Dermis microvascular lymphatic vessel endothelial cell (primary cell): ENCODE measurements around the gene GIMAP5. TPM values are rescaled to one million over a fixed set of nuclear protein-coding genes. Genes with fewer than 3 reads are reported as not detected.

Experiments
- DNase-seq, 2 donors: peaks; one replicate each; pipeline versions ENCODE4 v3.0.0 to v3.0.0-alpha.2; 2010; ENCODE audit warnings: low read depth in 2 of 2
- total RNA-seq: library from RNA; depleted of rRNA; stranded (reverse); fragments of >200 nt; gene quantifications from 2 replicates; pipeline ENCODE4 v1.2.1, GENCODE V29; 2014

Gene GIMAP5
- 255 and 501 TPM in 2 replicates for total RNA-seq

DNA sequence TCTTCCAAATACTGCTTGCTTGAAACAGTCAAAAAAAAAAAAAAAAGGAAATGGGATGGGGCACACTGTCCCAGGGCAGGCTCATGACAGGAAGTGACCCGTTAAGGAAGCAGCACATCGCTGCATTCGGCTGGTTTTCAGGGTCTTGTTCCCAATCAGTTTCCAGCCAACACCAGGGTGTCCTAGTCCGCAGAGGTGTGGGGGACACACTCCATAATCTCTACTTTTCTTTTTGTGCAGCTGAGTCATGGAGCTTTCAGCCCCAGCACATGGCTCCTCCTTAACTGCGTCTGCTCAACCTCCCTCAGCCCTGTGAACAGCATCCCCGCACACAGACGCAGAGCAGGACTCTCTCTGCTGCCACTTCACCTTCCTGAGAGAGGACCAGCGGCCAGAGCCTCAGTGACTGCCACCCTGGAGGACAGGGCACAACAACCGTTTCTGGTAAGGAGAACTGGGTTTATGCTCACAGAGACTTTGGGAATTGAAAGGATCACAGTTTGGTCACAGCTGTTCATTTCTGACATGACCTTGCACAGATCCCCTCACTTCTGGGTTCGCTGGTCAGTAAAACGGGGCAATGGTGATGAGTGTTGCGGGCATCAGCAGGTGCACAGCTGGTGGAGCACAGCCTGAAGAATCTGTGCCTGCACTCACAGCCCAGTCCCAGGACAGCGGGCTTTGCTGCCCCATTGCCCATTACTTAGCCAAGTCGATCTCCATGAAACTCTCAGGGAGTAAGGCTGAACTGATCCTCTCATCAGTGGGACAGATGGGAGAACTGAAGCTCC is at the start of gene GIMAP5:
Gene GIMAP5, plus strand, starts transcription at position 154 of the 791 bp plus-strand sequence. CDS start 3,467 bp downstream, outside the sequence.
- peak; percentile 60 to 67 for DNase-seq

DNA sequence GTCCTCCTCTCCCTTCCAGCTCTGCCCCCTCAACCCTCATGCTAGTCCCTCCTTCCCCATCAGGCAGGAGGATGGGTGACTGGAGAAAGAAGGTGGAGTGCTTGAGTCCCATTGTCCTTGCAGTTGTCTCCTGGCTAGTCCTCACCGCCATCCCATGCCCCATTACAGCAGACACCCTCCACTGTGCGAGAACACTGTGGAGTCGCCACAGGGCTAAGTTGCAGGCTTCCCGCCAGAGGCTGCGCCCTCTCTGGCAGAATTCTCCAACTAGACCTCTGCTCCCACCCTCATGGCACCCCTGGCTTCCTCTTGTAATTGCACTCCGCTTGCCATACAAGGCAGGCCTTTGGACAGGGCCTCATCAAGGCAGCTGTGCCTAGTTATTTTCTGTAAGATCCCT is 48.6 kb upstream of the GIMAP5 start:
- DNase-seq = no peak

DNA sequence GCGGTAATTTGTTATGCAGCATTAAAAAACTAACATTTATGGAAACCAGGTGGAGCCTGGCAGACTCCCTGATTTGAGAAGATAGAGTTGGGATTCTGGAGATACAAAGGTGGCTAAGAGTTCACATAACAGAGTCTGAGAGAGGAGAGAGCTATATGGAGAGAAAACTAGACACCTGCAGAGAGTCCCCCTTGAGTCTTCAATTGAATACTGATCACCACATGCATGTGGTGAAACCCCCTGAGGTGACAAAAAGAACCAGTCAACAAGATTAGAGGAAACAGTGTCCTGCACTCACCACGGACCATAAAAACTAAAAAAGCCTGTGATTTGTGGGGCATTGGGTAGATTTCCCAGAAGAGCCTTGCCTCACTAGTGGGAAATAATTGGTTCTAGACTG is 41.6 kb upstream of the GIMAP5 start:
- no peak for DNase-seq

DNA sequence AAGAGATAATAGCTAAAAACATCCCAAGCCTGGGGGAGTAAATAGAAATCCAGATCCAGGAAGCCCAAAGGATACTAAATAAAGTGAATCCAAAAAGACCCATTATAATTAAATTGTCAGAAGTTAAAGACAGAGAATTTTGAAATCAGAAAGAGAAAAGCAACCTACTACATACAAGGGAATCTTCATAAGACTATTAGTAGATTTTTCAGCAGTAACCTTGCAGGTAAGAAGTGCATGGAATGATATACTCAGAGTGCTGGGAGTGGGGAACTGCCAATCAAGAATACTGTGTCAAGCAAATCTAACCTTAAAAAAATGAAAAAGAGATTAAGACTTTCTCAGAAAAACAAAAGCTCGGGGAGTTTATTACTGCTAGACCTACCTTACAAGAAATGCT is 34.0 kb upstream of the GIMAP5 start:
- DNase-seq = no peak

DNA sequence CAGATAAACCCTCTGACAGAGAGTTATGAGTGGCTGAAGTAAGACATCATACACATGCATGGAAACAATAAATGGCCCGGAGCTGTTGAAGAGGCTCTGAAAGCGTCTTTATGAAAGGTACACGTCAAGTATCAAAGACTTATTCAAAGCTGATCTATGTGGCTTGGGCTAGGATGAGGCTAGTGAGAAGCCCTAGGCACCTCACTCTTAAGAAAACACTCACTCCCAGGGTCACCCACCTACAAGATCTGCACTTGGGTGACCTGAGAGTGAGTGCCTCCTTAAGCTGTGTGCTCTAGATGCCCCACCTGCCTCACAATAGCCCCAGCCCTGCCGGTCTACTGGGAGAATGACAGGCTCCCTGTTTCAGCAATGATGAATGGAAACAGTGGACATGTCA is 21.9 kb upstream of the GIMAP5 start:
- no peak for DNase-seq

DNA sequence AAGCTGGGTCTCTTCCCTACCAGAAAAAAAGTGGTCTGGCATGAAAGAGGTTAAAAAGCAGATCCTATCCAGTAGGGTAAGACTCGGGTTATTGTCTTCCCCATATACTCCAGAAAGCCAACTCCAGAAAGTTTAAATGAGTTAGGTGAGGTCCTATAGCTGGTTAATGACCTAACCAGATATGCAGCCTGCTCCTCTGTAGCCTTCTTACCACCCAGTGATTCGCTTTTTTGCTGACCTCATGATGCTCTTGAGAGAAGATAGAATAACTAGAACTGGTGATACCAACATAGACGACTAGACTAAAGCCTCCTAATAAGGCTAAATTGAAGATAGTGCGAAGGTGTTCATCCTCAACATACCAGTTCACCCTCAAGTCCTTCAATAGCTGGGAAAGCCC is 21.5 kb upstream of the GIMAP5 start:
- DNase-seq = no peak

DNA sequence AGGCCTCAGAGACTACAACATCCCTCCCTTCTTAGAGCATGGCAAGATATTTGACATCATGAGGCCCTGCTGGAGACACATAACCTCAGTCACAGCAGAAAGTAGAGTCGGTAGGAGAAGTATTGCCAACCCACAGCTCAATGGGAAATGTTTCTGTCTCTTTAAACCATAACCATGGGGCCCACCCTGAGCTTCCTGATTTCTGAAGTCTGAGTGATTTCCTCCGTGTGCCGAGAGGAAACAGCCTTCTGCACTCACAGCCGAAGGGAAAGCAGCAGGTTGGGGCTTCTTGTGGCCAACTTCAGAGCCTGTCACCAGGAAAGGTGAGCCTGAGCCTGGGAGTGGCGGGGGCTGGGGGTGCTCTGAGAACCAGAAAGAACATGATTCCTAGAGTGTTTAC is 20.9 kb upstream of the GIMAP5 start, which contains the start of gene GIMAP1:
Gene GIMAP1, plus strand, starts transcription at position 246 of the 400 bp plus-strand sequence. CDS start 2,435 bp downstream, outside the sequence.
- DNase-seq = peak; percentile 38 to 89

DNA sequence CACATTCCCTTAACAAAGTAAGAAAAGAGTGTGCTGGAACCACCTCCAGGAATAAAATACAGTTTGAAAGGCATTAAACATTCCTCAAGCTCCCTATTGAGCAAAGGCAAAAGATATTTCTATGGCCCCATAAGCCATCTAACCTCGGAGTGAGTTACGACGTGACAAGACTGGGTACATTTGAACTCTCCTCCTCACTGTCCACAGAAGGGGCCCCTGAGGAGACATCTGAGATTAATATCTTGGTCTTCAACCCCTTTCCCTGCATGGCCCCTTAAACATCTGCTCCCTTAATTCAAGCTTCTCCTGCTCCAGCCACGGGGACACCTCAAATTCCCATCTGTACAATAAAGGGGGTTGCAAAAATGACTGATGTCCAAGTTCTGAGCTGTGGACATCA is 20.3 kb upstream of the GIMAP5 start:
- no peak for DNase-seq

DNA sequence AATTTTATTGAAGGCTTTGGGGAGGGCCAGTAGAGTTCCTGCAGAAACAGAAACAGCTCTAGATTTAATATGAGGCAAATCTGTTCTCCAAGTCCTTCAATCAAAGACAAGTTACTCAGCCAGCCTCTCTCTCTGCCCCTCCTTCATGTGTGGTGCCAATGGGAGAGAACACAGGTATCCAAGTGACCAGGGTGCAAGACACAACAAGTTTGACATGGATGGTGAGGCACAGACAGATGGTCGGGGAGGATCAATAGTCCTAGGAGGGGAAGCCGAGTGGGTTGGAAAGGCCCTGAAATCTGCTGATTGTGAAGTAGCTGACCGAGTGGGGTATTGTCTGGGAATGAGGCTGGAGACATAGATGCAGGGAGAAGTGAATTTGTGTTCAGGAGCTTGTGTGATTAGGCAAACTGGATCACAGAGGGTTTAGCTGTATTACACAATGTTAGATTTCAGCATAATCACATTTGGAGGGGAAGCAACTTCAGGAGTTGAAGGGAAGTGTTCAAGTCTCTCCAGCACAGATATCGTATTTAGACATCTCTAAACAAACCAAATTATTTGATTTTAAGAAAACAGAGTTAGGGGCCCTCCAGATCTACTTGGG is 19.3 kb upstream of the GIMAP5 start:
- DNase-seq = no peak

DNA sequence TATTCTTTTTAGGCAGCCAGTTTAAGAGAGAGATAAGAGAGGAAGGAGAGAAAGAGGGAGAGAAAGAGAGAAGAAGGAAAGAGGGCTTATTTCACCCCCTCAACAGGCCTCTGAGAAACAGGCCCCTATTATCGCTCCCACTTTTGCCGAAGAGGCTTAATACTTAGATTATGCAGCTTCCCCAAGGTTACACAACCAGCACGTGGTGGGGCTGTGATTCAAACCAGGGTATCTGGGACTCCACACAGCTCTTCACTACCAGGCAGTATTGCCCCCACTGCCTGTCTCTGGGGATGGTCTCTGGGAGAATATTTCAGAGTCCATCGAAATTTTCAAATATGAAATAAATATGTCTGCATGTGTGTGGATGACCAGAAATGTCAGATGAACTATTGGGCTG is 17.8 kb upstream of the GIMAP5 start:
- DNase-seq = no peak

DNA sequence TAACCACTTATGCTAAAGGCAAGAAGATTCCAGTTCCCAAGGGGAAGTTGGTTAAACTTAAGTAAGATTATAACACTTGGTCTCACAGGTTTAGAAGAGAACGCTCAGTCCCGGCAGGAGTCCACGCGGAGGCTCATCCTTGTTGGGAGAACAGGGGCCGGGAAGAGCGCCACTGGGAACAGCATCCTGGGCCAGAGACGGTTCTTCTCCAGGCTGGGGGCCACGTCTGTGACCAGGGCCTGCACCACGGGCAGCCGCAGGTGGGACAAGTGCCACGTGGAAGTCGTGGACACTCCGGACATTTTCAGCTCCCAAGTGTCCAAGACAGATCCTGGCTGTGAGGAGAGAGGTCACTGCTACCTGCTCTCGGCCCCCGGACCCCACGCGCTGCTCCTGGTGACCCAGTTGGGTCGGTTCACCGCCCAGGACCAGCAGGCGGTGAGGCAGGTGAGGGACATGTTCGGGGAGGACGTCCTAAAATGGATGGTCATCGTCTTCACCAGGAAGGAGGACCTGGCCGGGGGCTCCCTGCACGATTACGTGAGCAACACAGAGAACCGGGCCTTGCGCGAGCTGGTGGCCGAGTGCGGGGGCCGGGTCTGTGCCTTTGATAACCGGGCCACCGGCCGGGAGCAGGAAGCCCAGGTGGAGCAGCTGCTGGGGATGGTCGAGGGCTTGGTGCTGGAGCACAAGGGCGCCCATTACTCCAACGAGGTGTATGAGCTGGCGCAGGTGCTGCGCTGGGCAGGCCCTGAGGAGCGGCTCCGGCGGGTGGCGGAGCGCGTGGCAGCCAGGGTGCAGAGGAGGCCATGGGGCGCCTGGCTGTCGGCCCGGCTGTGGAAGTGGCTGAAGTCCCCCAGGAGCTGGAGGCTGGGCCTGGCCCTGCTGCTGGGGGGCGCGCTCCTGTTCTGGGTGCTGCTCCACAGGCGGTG is 17.0 kb upstream of the GIMAP5 start:
- DNase-seq = no peak

DNA sequence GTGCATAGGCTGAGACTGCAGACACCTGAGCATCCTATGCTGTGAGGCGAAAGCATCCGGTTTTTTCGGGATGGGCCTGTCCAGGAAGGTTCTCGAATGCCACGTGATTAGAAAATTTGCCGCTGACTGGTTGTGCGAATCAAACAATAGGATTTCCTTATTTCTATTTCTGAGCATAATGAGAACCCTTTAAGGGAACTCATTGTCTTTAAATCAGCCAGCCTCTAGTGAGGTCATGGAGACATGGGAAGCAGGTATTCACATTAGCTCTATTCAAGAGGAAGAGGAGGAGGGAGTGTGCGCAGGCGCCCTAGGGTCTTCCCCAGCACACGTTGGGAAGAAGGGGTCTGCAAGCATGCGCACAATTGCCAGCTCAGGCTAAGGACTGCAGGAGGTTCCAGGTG is 15.2 kb upstream of the GIMAP5 start:
- no peak for DNase-seq

DNA sequence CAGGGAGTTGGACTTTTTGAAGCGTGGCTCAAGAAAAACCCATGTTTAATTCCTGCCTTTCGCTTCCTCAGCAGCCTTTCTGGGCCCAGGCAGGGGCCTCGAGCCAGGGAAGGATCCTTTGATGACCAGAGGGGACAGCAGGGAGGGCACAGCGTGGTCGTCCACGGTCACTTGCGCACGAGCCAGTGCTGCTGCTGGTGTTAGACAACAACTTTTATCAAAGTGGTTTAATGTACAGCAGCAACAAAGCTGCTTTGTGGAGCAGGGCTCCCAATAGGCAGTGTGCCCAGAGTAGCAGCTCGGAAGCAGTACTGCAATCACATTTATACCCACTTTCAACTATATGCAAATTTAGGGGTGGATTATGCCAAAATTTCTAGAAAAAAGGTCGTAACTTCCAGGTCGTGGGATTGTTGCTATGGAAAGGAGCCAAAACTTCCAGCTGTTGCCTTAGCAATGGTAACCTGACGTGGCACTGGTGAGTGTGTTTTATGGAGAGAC is 14.7 kb upstream of the GIMAP5 start:
- DNase-seq = peak; percentile 81 to 97

DNA sequence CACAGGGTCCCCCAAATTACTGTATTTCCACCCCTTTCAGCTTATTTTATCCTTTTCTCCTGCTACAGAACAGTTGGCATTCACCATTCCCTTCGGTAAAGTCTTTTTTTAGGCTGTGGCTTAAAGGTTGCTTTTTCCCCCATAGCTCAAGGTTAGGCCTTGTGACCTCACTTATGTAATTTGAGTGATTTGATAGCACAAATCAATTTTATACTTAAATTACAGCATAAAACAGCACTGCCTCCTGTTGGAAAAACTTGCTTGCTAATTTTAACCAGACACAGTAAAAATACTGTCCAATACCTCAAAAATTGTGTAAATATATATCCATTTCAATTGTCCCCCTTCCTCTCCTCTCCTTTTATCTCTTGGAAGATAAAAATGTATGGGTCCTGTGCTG is 13.8 kb upstream of the GIMAP5 start:
- no peak for DNase-seq

DNA sequence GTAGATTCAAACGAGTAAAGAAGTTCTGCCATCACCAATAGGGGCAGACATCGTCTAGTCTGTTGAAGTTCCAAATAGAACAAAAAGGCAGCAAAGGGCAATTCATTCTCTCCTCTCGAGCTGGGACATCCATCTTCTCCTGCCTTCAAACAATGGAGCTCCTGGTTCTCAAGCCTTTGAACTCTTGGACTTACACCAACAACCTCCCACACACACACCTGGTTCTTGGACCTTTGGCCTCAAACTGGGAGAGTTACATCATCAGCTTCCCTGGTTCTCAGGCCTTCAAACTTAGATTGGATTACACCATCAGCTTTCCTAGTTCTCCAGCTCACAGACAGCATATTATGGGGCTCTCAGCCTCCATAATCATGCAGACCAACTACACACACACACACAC is 9.8 kb upstream of the GIMAP5 start:
- DNase-seq = peak; percentile 76 to 86

DNA sequence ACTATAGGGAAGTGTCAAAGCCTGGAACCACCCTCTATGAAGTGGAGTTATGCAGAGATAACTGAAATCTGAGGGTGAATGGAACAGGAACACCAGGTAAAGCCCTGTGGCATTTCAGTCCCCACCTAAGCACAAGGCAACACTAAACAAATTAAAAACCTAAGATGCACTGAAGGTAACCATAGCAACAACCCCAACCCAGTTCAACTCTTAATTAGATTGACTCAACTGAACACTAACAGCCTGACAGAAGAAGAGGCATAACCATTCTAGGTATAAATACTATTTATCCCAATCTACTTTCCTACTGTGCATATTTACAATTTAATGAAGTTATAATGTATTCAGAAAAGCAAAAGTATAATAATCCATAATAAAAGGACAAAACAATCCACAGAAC is 9.2 kb upstream of the GIMAP5 start:
- DNase-seq = no peak

DNA sequence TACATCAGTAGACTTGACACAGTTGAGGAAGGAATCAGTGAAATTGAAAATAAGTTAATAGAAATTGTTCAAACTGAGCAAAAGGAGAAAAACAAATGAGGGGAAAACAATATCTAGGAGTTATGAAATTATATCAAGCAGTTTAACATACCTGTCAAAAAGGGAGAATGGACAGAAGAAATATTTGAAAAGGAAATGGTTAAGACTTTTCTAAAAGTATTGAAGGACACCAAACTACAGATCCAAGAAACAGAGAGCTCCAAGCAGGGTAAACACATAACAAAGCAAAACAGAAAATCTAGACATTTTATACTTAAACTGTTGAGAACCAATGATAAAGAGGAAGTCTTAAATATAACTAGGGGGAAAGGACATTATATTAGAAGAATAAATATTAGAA is 8.6 kb upstream of the GIMAP5 start:
- no peak for DNase-seq

DNA sequence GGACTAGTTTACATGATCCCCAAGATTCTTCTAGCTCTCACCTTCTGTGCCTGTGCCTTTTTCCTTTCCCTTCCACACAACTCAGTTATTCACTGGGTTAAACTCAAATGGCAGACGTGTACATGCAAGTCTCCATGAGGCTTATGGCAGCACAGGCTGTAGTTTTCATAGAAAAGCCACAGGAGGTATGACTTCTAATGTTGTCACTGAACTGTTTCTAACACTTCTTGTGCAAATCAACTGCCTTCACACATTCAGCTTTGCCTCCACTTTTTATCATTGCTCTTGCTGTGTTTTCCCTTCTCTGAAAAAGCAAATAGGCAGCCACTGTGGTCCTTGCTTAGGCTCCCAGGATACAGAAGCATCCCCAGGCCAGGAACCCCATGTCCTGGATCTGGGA is 5.3 kb upstream of the GIMAP5 start:
- no peak for DNase-seq

DNA sequence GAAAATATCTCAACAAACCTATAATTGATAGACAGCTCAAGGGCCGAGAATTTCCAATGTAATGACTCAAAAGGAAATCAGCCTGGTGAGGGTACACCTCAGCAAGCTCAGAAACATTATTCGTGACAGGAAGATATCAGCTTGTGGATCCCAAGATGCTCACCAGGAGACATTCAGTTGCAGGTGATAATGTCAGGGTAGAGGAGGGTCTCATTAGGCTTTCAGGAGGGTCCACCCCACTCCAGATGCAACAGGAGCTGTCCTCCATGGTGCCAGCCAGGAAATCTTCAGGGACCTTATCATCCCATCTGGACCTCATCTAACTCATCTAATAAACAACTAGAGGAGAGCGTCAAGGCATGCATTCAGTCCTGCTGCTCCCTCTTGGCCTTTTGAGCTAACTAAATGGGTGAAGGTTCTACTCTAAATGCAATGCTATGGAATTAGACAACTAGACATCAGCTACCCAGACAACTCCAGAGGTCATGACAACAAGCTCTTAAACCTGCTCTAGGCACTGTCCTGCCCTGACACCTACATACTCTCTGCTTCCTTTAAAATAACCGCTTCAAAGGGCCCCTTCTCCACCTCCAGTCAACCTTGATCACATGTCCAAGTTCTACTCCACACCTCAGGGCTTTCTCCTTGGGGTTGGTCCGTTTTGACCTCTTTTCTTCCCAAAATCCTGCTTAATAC is 4.3 kb upstream of the GIMAP5 start:
- DNase-seq = no peak

DNA sequence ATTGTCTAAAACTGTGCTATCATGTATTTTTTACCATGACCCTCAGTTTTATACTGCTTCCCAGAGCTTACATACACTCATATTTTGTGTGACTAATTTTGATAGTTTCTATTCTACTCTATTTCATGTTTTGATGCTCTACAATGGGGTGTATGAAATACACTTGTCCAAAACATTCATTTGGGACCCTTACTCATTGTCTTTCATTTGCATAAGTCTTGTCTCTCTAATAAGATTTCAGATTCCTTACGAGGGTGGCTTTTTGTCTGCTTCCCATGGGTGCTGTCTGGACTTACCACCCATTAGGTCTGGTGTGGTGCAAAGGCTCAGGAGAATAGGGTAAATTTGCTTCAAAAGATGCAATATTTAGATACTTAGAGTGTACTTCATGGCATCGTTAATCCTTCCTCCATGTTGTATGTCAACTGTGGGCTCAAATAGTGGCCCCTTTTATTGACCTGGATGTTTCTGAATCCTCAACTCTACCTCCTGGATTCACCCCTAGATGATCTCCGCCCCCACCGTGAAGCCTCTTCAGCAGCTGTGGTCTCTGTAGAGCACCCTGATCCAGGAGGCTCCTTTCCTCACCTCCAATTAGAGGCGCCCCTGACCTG is 3.6 kb upstream of the GIMAP5 start:
- DNase-seq = no peak

DNA sequence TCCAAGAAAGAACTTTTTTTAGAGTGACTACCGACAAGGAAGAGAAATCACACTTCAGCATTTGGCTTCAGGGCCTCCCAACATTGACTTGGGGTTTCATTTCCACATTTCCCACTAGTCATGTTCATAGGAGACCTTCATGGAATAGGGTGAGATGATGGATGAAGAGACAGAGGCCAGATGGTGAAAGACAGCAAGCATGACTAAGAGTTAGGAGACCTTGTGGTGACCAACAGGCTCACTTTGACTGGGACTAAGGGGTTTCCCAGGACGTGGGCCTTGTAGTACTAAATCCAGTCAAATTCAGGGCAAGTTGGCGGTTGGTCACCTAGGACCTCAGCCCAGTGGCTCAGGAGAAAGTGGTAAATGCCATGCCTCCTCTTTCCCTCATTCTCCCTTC is 3.0 kb upstream of the GIMAP5 start:
- DNase-seq = no peak
